ENCODE measurements around the gene HDAC9. TPM values are rescaled to one million over a fixed set of nuclear protein-coding genes. Genes with fewer than 3 reads are reported as not detected.

HDAC9 gene
- total RNA-seq, 4 donors from 2014 or later: 63.0 to 130 (median 107) TPM

GRCh38 chr7:18497082-18497481 is 1.5 kb downstream of the HDAC9 start:
- TF ChIP-seq EP300 (IDR thresholded peaks at IDR 0.05) (no peak), POLR2AphosphoS5 (IDR thresholded peaks at IDR 0.05) (no peak), CTCF (IDR thresholded peaks at IDR 0.05) (no peak), POLR2A (IDR thresholded peaks at IDR 0.05; ENCODE audit: low read depth) (no peak)
- H3K4me1 ChIP-seq: peaks cover 16 to 50% (median 41%) of the 10 kb centered on the region in 4 donors
- H3K27ac ChIP-seq (replicated peaks in 1 of 4): no peak overlapping the region
- H3K4me3 ChIP-seq: no peak overlapping the region
- intact Hi-C loops (cut with DNase I): no loop called here
- WGBS: 65% methylated on average over 3 of the region's 3 CpGs
- no peaks in the 10 kb centered on the region for H3K36me3 ChIP-seq
- no peaks in the 10 kb centered on the region for H3K9me3 ChIP-seq
- H3K27me3 ChIP-seq: no peaks in the 10 kb centered on the region
- no peak for DNase-seq (ENCODE audit: extremely low spot score)

DNA sequence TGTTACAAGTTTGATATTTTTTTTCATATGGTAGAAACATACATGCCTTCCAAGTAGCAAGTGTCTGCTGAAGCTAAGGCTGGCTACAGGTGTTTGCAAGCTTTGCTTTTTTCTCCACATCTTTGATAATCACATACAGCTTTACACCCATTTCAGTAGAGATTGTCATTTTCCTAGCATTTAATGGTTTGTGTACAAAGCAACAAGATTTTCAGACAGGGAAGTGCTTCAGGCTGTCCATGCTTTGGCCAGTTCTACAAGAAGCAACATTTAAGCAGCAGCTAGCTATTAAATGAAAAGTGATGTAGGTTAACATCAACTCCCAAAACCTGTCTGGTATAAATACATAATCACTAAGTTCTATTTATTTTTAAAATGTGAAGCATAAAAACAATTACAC is 2.3 kb downstream of the HDAC9 start:
- Histone ChIP-seq H3K4me3 (no peak overlapping the region), H3K27ac (replicated peaks in 1 of 4) (no peak overlapping the region)
- intact Hi-C loops (cut with DNase I): no loop called here

GRCh38 chr7:18498341-18498740 is 2.8 kb downstream of the HDAC9 start:
- intact Hi-C loops (cut with DNase I): no loop called here
- no peak for TF ChIP-seq POLR2AphosphoS5 (IDR thresholded peaks at IDR 0.05)
- no peak for TF ChIP-seq EP300 (IDR thresholded peaks at IDR 0.05)
- TF ChIP-seq CTCF (IDR thresholded peaks at IDR 0.05): no peak
- TF ChIP-seq POLR2A (IDR thresholded peaks at IDR 0.05; ENCODE audit: low read depth): no peak
- WGBS: 73% methylated on average over 2 of the region's 2 CpGs
- H3K36me3 ChIP-seq: no peaks in the 10 kb centered on the region
- H3K27ac ChIP-seq (replicated peaks in 1 of 4): no peak overlapping the region
- DNase-seq (ENCODE audit: extremely low spot score): no peak
- no peak overlapping the region for H3K4me3 ChIP-seq
- H3K4me1 ChIP-seq: peaks cover 16 to 50% (median 41%) of the 10 kb centered on the region in 4 donors
- no peaks in the 10 kb centered on the region for H3K9me3 ChIP-seq
- H3K27me3 ChIP-seq: no peaks in the 10 kb centered on the region

More for the DNA sequence above, 2.3 kb downstream of the HDAC9 start:
- DNase-seq (ENCODE audit: extremely low spot score): no peak
- peaks cover 16 to 50% (median 41%) of the 10 kb centered on the region in 4 donors for H3K4me1 ChIP-seq
- no peaks in the 10 kb centered on the region for H3K9me3 ChIP-seq
- H3K27me3 ChIP-seq: no peaks in the 10 kb centered on the region
- H3K36me3 ChIP-seq: no peaks in the 10 kb centered on the region
- TF ChIP-seq EP300 (IDR thresholded peaks at IDR 0.05) (no peak), CTCF (IDR thresholded peaks at IDR 0.05) (no peak), POLR2AphosphoS5 (IDR thresholded peaks at IDR 0.05) (no peak), POLR2A (IDR thresholded peaks at IDR 0.05; ENCODE audit: low read depth) (no peak)

GRCh38 chr7:18499407-18500177 is 4.0 kb downstream of the HDAC9 start:
- H3K27me3 ChIP-seq: no peaks in the 10 kb centered on the region
- no peaks in the 10 kb centered on the region for H3K9me3 ChIP-seq
- DNase-seq (ENCODE audit: extremely low spot score): no peak
- H3K4me3 ChIP-seq: no peak overlapping the region
- TF ChIP-seq CTCF (IDR thresholded peaks at IDR 0.05): no peak
- TF ChIP-seq POLR2A (IDR thresholded peaks at IDR 0.05; ENCODE audit: low read depth): no peak
- no peak for TF ChIP-seq EP300 (IDR thresholded peaks at IDR 0.05)
- TF ChIP-seq POLR2AphosphoS5 (IDR thresholded peaks at IDR 0.05): no peak
- WGBS: 62% methylated on average over 2 of the region's 2 CpGs
- no peak overlapping the region for H3K27ac ChIP-seq (replicated peaks in 1 of 4)
- no peaks in the 10 kb centered on the region for H3K36me3 ChIP-seq
- intact Hi-C loops (cut with DNase I): no loop called here
- H3K4me1 ChIP-seq: peaks cover 13 to 47% (median 39%) of the 10 kb centered on the region in 4 donors
